NCI-H2196 (cell line): ENCODE measurements around the gene FAM110D.

ENCODE experiments used
- DNase-seq: peaks from one replicate; lab custom pipeline; 2025; ENCODE audit not compliant: unreplicated experiment; lab: John Stamatoyannopoulos, UW

FAM110D gene

DNA sequence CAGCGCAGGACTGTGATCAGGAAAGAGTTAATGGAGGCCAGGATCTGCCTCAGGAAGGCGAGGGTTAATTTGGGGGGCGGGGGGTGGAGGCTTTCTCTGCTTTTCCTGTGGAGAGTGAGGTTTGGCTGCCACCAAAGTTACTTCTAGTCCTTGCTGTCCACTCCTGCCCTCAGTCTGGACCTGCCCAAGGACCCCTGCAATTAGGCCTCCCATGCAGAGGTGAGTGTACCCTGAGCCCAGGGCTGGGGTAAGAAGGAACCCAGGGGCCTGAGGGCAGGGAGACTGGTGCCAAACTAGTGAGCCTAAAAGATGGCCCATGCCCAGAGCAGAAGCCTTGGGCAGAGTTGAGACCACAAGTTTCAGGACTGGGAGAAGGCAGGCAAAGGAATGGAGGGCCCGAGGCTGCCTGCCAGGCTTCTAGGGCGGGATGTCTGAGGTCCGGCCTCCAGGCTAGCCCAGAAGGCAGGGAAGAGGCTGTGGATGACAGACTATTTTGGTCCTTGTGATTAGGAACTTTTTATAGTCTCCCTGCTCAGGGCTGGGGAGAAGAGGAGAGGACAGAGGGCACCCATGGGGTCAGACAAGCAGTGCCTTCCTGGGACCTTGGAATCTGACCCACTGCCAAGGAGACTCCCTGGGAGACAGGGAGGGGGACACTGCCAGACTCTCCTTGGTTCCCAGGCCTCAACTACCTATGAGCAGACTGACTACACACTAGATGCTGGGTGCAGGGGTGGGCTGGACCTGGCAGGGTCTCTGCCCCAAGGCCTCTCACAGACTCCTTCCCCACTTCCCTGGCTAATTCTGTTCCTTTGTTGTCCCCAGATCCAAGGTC is at the start of gene FAM110D:
FAM110D (plus strand) TSS at position 172 of the 835 bp plus-strand sequence. CDS start 2,213 bp downstream, outside the sequence.
- no peak for DNase-seq

DNA sequence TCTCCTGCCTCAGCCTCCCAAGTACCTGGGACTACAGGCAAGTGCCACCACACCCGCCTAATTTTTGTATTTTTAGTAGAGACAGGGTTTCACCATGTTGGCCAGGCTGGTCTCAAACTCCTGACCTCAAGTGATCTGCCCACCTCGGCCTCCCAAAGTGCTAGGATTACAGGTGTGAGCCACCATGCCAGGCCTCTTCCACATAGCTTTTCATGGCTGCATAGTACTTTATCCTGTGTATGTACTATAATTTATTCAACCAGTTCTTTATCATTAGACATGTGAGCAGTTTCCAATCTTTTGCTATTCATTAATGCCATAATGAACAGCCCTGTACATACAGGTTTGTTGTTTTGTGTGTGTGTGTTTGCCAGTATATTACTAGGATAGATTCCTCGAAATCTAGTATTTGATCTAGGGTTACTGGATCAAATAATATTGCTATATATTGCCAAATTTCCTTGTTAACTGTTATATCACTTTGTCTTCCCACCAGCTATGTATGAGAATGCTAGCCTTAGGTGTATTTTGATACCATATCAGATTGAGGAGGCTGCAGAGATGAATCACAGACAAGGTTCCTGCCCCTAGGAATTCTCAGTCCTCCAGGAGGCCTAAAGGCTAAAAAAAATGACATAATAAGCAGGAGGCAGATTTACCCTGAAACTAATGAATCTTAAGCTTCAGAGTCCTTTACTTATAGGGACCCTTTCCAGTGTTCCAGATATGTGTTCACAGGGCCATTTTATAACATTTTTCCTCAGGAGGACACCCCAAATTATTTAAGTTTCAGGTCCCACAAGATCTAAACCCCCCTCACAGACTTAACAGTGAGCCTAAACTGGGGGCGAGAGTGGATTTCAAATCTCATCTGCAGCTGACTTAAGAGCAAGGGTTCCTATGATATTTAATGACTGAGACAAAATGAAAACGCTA is 49.4 kb upstream of the FAM110D start:
- DNase-seq = no peak

GRCh38 chr1:26110731-26111529 is 47.9 kb upstream of the FAM110D start:
- DNase-seq = peak; percentile 67

DNA sequence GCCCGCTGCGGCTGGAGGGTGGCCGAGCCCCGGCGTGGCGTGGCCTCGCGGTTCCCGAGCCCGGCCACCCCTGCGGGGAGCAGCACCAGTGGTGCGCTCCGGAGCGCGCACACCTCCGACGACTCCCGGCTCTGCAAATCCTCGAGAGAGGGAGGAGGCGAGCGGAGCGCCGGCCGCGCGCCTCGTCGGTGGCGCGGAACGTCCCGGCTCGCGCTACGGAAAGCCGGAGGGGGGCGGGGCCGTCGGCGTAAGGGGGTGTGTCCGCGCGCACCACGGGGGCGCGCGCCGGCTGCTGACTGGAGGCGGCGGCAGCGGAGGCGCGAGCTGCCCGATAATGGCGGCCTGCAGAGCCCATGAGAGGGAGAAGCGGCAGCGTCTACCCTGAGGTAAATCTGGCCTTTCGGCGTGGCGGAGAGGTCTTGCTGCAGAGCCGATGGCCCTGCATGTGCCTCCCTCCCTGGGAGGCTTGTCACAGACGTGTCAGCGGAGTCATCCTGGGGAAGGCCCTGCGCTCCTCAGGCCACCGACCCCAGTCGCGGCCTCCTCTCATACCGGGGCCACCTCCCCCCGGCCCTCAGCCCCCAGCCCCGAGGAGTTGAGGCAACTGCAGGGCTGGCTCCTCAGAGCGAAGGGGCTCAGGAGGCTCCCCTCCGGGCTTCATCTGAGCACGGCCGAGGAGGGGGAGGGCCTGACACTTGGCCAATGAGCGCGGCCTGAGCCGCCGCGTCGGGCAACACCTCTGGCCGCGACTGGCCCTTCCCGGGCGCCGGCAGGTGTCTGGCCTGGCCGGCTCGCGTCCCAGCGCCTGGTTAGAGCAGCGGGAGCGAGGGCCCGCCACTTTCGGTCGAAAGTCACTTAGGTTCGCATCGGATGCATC is 47.1 kb upstream of the FAM110D start, which contains the start of gene PDIK1L:
PDIK1L (plus strand) TSS at position 295 of the 877 bp plus-strand sequence. CDS start 2,485 bp downstream, outside the sequence.
- DNase-seq = peak; percentile 95

DNA sequence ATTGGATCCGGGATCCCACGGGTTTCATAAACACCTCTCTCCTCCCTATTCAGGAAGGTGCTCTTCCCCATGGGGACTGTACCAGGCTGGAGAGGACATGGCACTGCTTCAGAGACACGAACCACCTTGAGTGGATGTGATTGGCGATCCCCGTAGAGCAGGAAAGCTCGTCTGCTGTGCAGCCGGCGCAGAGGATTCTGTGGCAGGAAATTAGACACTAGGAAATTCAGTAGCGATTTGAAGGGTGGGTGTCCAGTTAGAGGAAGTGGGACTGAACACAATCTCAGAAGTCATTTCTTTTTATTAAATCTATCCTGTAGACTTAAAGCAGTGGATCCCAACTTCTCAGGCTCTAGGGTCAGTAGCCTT is 46.5 kb upstream of the FAM110D start:
- peak; percentile 53 for DNase-seq

- no peak for DNase-seq
These were observed 44.5 kb upstream of the FAM110D start for GRCh38 chr1:26114165-26114927.

- no peak for DNase-seq
These were observed 38.8 kb upstream of the FAM110D start for GRCh38 chr1:26119892-26120608.

- DNase-seq = peak; percentile 55
These were observed 36.8 kb upstream of the FAM110D start for GRCh38 chr1:26121854-26122773.

- no peak for DNase-seq
These were observed 35.6 kb upstream of the FAM110D start for GRCh38 chr1:26122988-26123973.

GRCh38 chr1:26124418-26125331 is 34.2 kb upstream of the FAM110D start:
- no peak for DNase-seq

DNA sequence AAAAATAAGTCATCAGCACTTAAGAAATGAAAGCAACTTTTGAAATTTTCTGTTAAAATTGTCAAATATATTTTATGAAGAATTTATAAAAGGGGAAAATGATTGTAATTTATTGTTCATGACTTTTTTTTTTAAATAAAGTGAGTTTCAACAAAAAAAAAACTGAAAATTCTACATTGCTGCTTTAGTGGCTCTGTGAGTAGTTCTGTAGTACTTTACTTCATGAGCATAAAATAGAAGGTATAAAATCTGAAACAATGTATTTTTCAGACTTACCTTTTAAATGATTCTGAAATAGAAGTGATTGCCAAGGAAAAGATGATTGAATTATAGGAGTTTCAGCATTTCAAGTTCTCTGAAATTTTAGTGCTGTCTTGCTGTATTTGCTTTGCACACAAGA is 33.5 kb upstream of the FAM110D start:
- DNase-seq = no peak

GRCh38 chr1:26125946-26126320 is 32.9 kb upstream of the FAM110D start:
- DNase-seq = no peak

DNA sequence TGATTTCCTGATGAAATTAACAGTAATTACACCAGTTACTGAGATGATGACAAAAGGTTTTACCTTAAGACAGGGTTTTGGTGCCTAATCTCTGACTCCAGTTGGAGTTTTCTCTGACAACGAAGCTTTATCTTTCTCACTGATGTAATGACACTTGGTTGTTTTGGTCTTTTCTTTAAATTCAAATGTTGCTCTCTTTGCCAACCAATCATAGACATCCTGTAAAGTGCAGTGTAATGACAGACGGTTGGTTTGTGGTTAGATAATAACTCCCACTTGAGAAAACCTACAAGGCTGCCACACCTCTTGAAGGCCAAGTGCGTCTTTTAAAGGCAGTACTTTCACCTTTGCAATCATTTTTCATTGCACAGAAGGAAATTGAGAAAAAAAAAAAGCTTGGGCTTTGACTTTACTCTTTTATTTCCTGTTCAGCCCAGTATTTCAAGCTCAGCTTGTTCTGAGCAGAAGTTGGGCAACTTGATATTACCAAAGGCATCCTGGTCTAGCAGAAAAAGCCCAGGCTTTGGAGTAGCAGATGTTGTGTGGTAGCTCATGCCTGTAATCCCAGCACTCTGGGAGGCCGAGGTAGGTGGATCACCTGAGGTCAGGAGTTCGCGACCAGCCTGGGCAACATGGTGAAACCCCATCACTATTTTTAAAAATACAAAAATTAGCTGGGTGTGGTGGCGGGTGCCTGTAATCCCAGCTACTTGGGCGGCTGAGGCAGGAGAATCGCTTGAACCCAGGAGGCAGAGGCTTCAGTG is 32.4 kb upstream of the FAM110D start:
- peak; percentile 80 for DNase-seq
